Esophagus squamous epithelium (tissue), 4 donors: ENCODE data around the gene CD93.

Experiments used
- POLR2A ChIP-seq, 4 donors: fragments of 450-650 bp; IDR thresholded peaks; one replicate each; pipeline ENCODE4 v1.6.1; 2017; ENCODE audit warnings: antibody characterized with exemption in 4 of 4, mild to moderate bottlenecking in 4 of 4, moderate library complexity in 3 of 4
- TF ChIP-seq, protein P1 (sequence below), 6 experiments: fragments of 450-650 bp in 4 of 6; fragments of 200-600 bp in 2 of 6; sonication (generic) in 2 of 6; IDR thresholded peaks; one replicate each; pipeline ENCODE4 v1.5.1; 2016 to 2019; ENCODE audit warnings: antibody characterized with exemption in 6 of 6, mild to moderate bottlenecking in 4 of 6, moderate library complexity in 4 of 6

GRCh38 chr20:23072892-23073586, 13.1 kb downstream of the CD93 start:
- TF ChIP-seq, protein P1, sequence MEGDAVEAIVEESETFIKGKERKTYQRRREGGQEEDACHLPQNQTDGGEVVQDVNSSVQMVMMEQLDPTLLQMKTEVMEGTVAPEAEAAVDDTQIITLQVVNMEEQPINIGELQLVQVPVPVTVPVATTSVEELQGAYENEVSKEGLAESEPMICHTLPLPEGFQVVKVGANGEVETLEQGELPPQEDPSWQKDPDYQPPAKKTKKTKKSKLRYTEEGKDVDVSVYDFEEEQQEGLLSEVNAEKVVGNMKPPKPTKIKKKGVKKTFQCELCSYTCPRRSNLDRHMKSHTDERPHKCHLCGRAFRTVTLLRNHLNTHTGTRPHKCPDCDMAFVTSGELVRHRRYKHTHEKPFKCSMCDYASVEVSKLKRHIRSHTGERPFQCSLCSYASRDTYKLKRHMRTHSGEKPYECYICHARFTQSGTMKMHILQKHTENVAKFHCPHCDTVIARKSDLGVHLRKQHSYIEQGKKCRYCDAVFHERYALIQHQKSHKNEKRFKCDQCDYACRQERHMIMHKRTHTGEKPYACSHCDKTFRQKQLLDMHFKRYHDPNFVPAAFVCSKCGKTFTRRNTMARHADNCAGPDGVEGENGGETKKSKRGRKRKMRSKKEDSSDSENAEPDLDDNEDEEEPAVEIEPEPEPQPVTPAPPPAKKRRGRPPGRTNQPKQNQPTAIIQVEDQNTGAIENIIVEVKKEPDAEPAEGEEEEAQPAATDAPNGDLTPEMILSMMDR (IDR thresholded peaks at IDR 0.05): no peak
- no peak for TF ChIP-seq POLR2A (IDR thresholded peaks at IDR 0.05)
